CD4-positive, alpha-beta T cell (primary cell): Measurements from ENCODE around the gene NTM. TPM values are rescaled to one million over a fixed set of nuclear protein-coding genes. Genes with fewer than 3 reads are reported as not detected.

Experiments
- ATAC-seq: fragments of 200-7000 bp; cut with Tn5 transposase; one replicate; pipeline ENCODE4 v1.10.0; 2022; ENCODE audit warnings: mild to moderate bottlenecking; ENCODE audit not compliant: poor library complexity
- CTCF ChIA-PET: fragments of 350-600 bp; sonication (Branson Sonifier 250); formaldehyde crosslinking; loops from one replicate; lab custom pipeline; 2021; ENCODE audit warnings: antibody characterized with exemption, inconsistent platforms; lab: Charles Lee
- POLR2A ChIA-PET: fragments of 350-600 bp; sonication (Branson Sonifier 250); formaldehyde crosslinking; loops from one replicate; lab custom pipeline; 2021; ENCODE audit warnings: antibody characterized with exemption, inconsistent platforms; lab: Charles Lee
- DNase-seq, 14 experiments: peaks; one replicate each; pipeline ENCODE4 v3.0.0-alpha.2; 2013 to 2020; ENCODE audit warnings: mixed read lengths in 2 of 14
- H3K27ac ChIP-seq, 2 donors: one replicate each; pipeline versions ENCODE4 v1.5.1 to v1.7.0; 2013; ENCODE audit warnings: low read length in 2 of 2, low read depth in 1 of 2, mild to moderate bottlenecking in 1 of 2
- H3K27me3 ChIP-seq, 2 experiments: 1 replicate in 1 of 2; 2 replicates in 1 of 2; pipeline versions ENCODE4 v1.6.1 to v1.7.0; 2013; ENCODE audit warnings: low read length in 2 of 2, control low read depth in 1 of 2, mild to moderate bottlenecking in 1 of 2, moderate library complexity in 1 of 2; ENCODE audit not compliant: insufficient read depth in 2 of 2, control insufficient read depth in 1 of 2
- H3K36me3 ChIP-seq: one replicate; pipeline ENCODE4 v1.6.1; 2013; ENCODE audit warnings: low read length, control low read depth; ENCODE audit not compliant: insufficient read depth
- H3K4me1 ChIP-seq: one replicate; pipeline ENCODE4 v1.6.1; 2013; ENCODE audit warnings: low read length, control low read depth; ENCODE audit not compliant: insufficient read depth
- H3K4me3 ChIP-seq: one replicate; pipeline ENCODE4 v1.5.1; 2013; ENCODE audit warnings: mild to moderate bottlenecking, low read length, moderate library complexity
- H3K9me3 ChIP-seq, 2 experiments: 1 replicate in 1 of 2; 2 replicates in 1 of 2; pipeline versions ENCODE4 v1.6.1 to v1.7.0; 2013; ENCODE audit warnings: low read length in 2 of 2, mild to moderate bottlenecking in 2 of 2, control low read depth in 1 of 2, moderate library complexity in 1 of 2; ENCODE audit not compliant: control insufficient read depth in 1 of 2, insufficient read depth in 1 of 2
- H3K27ac Mint-ChIP-seq: one replicate; pipeline ENCODE4 v1.8.0; 2020; ENCODE audit warnings: mixed read lengths
- H3K27me3 Mint-ChIP-seq: one replicate; pipeline ENCODE4 v1.8.0; 2021; ENCODE audit warnings: mixed read lengths
- H3K36me3 Mint-ChIP-seq: one replicate; pipeline ENCODE4 v1.8.0; 2021; ENCODE audit warnings: low read depth, mixed read lengths
- H3K4me1 Mint-ChIP-seq: one replicate; pipeline ENCODE4 v1.8.0; 2021; ENCODE audit warnings: low read depth, mixed read lengths
- H3K4me3 Mint-ChIP-seq: one replicate; pipeline ENCODE4 v1.8.0; 2020; ENCODE audit warnings: mild to moderate bottlenecking, mixed read lengths
- H3K9me3 Mint-ChIP-seq: one replicate; pipeline ENCODE4 v1.8.0; 2020; ENCODE audit warnings: mixed read lengths
- intact Hi-C, 2 experiments: fragments of 100-400 bp; cut with DNase I in 1 of 2; cut with micrococcal nuclease in 1 of 2; formaldehyde crosslinking; loops; one replicate each; pipeline versions ENCODE4 v1.15.1 to v1.9.0; 2023 to 2025; cut with DNase I, micrococcal nuclease
- total RNA-seq, 174 experiments: library from RNA in 2 of 174; stranded (reverse) in 2 of 174; gene quantifications; one replicate each; pipeline ENCODE4 v1.2.3 and lab custom pipeline; 2021 to 2026
- TF ChIP-seq, protein P1 (sequence below): fragments of 200-600 bp; IDR thresholded peaks from one replicate; pipeline ENCODE4 v1.8.0; 2022; ENCODE audit warnings: antibody characterized with exemption, mild to moderate bottlenecking

NTM gene
- total RNA-seq, 2 experiments from 2014 or later, result not detected

DNA sequence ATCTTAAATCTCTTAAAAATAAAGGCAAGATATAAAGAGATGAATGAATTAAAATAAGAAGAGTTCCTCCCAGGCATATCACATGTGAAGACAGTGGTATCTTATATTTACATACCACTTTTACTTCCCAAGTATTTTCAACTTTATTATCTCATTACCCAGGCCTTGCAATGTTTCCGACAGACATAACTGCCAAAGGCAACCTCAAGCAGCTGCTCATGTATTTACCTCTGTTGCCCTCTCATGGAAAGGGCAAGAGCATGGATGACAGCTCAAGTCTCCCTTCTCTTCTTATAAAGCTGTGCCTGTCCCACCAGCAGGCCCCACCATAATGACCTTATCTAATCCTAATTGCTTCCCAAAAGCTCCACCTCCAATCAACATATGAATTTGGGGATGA, 894.2 kb downstream of the NTM start:
- intact Hi-C loops, result no loop called here
- H3K27ac Mint-ChIP-seq, result no peak overlapping the region
- no peak for ATAC-seq
- no peak overlapping the region for H3K4me3 Mint-ChIP-seq
- H3K36me3 Mint-ChIP-seq, result no peaks in the 10 kb centered on the region
- Histone ChIP-seq H3K27me3 (no peaks in the 10 kb centered on the region), H3K4me3 (no peak overlapping the region), H3K27ac (no peak overlapping the region), H3K9me3 (peaks cover 0 to 3% of the 10 kb centered on the region in 2 experiments), H3K36me3 (no peaks in the 10 kb centered on the region), H3K4me1 (no peaks in the 10 kb centered on the region)
- H3K4me1 Mint-ChIP-seq, result no peaks in the 10 kb centered on the region
- ChIA-PET POLR2A (no interaction called here), CTCF (no interaction called here)
- DNase-seq, result no peak
- no peaks in the 10 kb centered on the region for H3K27me3 Mint-ChIP-seq
- no peaks in the 10 kb centered on the region for H3K9me3 Mint-ChIP-seq
- TF ChIP-seq, protein P1, sequence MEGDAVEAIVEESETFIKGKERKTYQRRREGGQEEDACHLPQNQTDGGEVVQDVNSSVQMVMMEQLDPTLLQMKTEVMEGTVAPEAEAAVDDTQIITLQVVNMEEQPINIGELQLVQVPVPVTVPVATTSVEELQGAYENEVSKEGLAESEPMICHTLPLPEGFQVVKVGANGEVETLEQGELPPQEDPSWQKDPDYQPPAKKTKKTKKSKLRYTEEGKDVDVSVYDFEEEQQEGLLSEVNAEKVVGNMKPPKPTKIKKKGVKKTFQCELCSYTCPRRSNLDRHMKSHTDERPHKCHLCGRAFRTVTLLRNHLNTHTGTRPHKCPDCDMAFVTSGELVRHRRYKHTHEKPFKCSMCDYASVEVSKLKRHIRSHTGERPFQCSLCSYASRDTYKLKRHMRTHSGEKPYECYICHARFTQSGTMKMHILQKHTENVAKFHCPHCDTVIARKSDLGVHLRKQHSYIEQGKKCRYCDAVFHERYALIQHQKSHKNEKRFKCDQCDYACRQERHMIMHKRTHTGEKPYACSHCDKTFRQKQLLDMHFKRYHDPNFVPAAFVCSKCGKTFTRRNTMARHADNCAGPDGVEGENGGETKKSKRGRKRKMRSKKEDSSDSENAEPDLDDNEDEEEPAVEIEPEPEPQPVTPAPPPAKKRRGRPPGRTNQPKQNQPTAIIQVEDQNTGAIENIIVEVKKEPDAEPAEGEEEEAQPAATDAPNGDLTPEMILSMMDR, result no peak

DNA sequence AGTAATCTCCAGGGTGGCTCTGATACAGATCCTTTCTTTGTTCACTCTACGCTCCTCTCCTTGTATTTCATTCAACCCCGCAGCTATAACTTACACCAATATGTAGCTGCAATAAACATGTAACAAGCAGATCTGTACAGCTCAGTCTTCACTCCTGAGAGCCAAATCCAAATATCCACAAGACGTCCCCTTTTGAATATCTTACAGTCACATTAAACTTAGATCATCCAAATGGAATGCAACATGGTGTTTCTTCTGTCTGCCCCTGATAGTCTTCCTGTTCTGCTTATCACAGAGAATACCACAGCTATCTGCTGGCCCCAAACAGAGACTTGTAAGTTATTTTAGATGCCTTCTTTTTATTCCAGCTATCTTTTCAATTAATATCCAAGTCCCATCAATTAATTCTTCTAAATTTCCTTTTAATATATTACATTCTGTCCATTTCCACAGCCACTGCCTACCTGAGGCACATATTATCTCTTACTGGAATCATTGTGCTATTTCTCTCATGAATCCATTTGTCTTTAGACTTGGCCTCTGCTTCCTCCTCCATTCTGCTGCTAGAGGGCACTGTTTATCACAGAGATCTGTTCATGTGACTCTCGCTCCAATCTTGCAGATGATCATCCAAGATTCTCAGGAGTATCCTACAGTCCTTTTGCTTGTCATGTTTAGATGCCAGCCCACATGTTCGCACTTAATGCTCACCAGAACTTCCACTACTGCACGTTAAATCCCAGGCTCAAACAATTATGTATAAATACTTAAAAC, 908.6 kb downstream of the NTM start:
- POLR2A ChIA-PET, result no interaction called here
- H3K9me3 Mint-ChIP-seq, result no peaks in the 10 kb centered on the region
- ATAC-seq, result no peak
- Histone ChIP-seq H3K27ac (no peak overlapping the region), H3K4me3 (no peak overlapping the region), H3K36me3 (no peaks in the 10 kb centered on the region), H3K27me3 (no peaks in the 10 kb centered on the region), H3K9me3 (no peaks in the 10 kb centered on the region), H3K4me1 (no peaks in the 10 kb centered on the region)
- no peak overlapping the region for H3K27ac Mint-ChIP-seq
- intact Hi-C loops, result loop anchor here in 1 of 2 experiments (10.0 kb wide), 1 partner anchor 666 kb away; no protein-coding TSS in a partner anchor
- H3K4me1 Mint-ChIP-seq, result no peaks in the 10 kb centered on the region
- no peaks in the 10 kb centered on the region for H3K36me3 Mint-ChIP-seq
- peak in 1 of 14 experiments; percentile 1 for DNase-seq
- TF ChIP-seq, protein P1, result no peak
- no peak overlapping the region for H3K4me3 Mint-ChIP-seq
- CTCF ChIA-PET, result no interaction called here
- peaks cover 4% of the 10 kb centered on the region for H3K27me3 Mint-ChIP-seq

DNA sequence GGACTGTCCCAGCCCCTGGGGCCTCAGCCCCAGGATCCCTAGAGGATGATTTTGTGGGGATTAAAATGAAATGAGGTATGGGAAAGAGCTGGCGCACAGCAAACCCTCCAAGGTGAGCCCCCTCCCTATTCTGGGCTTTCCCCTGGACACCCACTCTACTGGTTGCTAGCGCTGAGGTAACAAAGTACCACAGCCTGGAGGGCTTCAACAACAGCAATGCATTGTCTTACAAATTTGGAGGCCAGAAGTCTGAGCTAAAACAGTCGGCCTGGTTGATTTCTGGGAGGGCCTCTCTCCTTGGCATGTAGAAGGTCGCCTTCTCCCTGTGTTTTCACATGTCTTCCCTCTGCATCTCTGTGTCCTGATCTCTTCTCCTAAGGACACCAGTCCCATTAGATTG, 913.6 kb downstream of the NTM start:
- Histone ChIP-seq H3K9me3 (peaks cover 0 to 9% of the 10 kb centered on the region in 2 experiments), H3K4me1 (no peaks in the 10 kb centered on the region), H3K36me3 (no peaks in the 10 kb centered on the region), H3K4me3 (no peak overlapping the region), H3K27me3 (peaks cover 0 to 2% of the 10 kb centered on the region in 2 experiments), H3K27ac (no peak overlapping the region)
- no peak overlapping the region for H3K4me3 Mint-ChIP-seq
- CTCF ChIA-PET, result no interaction called here
- DNase-seq (no peak), ATAC-seq (no peak)
- H3K4me1 Mint-ChIP-seq, result no peaks in the 10 kb centered on the region
- H3K9me3 Mint-ChIP-seq, result no peaks in the 10 kb centered on the region
- no peaks in the 10 kb centered on the region for H3K36me3 Mint-ChIP-seq
- TF ChIP-seq, protein P1, result no peak
- H3K27ac Mint-ChIP-seq, result no peak overlapping the region
- intact Hi-C loops, result no loop called here
- POLR2A ChIA-PET, result no interaction called here
- no peaks in the 10 kb centered on the region for H3K27me3 Mint-ChIP-seq
